GM19467 (cell line): ENCODE results near the gene CTBP2.
"Not testable (repeated sequence)": the region's sequence is repeated elsewhere in the genome, so short reads cannot be mapped to it uniquely, and the experiment has no call there.

Experiments
- ATAC-seq: cut with Tn5 transposase; IDR thresholded peaks from one replicate; pipeline ENCODE4 v1.9.1; 2021; ENCODE audit warnings: mild to moderate bottlenecking, moderate library complexity; ENCODE audit not compliant: unreplicated experiment

Gene CTBP2

GRCh38 chr10:125186431-125187170, 26.2 kb upstream of the CTBP2 start:
- ATAC-seq = no peak

- not testable (repeated sequence) for ATAC-seq
These were observed 18.7 kb upstream of the CTBP2 start for GRCh38 chr10:125179107-125179506.

- no peak for ATAC-seq
These were observed 17.6 kb upstream of the CTBP2 start for GRCh38 chr10:125177641-125178640.

GRCh38 chr10:125175807-125176206, 15.4 kb upstream of the CTBP2 start:
- no peak for ATAC-seq

- ATAC-seq = no peak
These were observed 14.0 kb upstream of the CTBP2 start for GRCh38 chr10:125174360-125174759.

- no peak for ATAC-seq
These were observed 12.3 kb upstream of the CTBP2 start for GRCh38 chr10:125172694-125173093.

- no peak for ATAC-seq
These were observed 11.3 kb upstream of the CTBP2 start for GRCh38 chr10:125171402-125172306.

GRCh38 chr10:125169915-125170314, 9.6 kb upstream of the CTBP2 start:
- ATAC-seq = no peak

- no peak for ATAC-seq
These were observed 8.9 kb upstream of the CTBP2 start for GRCh38 chr10:125169279-125169678.

- ATAC-seq = no peak
These were observed 6.3 kb upstream of the CTBP2 start for GRCh38 chr10:125166658-125167057.

GRCh38 chr10:125165584-125166573, 5.5 kb upstream of the CTBP2 start:
- ATAC-seq = no peak

GRCh38 chr10:125164421-125164820, 4.1 kb upstream of the CTBP2 start:
- no peak for ATAC-seq

GRCh38 chr10:125163803-125164202, 3.4 kb upstream of the CTBP2 start:
- no peak for ATAC-seq

- ATAC-seq = not testable (repeated sequence)
These were observed 2.9 kb upstream of the CTBP2 start for GRCh38 chr10:125163312-125163711.

GRCh38 chr10:125162120-125162931, 2.0 kb upstream of the CTBP2 start:
- ATAC-seq = no peak

- no peak for ATAC-seq
These were observed 1.4 kb upstream of the CTBP2 start for GRCh38 chr10:125161707-125162119.

GRCh38 chr10:125160856-125161706, 718 bp upstream of the CTBP2 start:
- no peak for ATAC-seq

- no peak for ATAC-seq
These were observed 854 bp downstream of the CTBP2 start for GRCh38 chr10:125159486-125159931.
